Heart left ventricle (tissue), 13 donors: ENCODE measurements around the gene USP32.
"Not testable (repeated sequence)": the region's sequence is repeated elsewhere in the genome, so short reads cannot be mapped to it uniquely, and the experiment has no call there.

ENCODE experiments used
- POLR2A ChIP-seq, 2 donors: fragments of 450-650 bp; IDR thresholded peaks; one replicate each; pipeline ENCODE4 v1.6.1; 2017; ENCODE audit warnings: antibody characterized with exemption in 2 of 2, mild to moderate bottlenecking in 2 of 2, moderate library complexity in 2 of 2
- TF ChIP-seq, protein P1 (sequence below), 12 donors: fragments of 200-600 bp; sonication (generic) in 4 of 12; IDR thresholded peaks; one replicate each; pipeline versions ENCODE4 v1.5.0 to v1.8.0; 2018 to 2022; ENCODE audit warnings: antibody characterized with exemption in 12 of 12, mild to moderate bottlenecking in 5 of 12
- donor health status: ischemic (EF 13 %, LVEDD 7.1; RV severe dilation, severe dysfunction).
- donor health status: DM: no; HTN: yes; CAD: no.
- donor health status: DM: no; HTN: no; CAD: no.
- donor health status: ischemic (EF 25% LVEDD 6.9; RV normal size, moderate dysfunction).
- donor health status: ischemic (EF 25% LVEDD 5.7; RV mildly dilated, moderate dysfunction).
- donor health status: ischemic (EF 35%, LVEDD 5.7; RV mildly dilated, moderate dysfunction).
- donor health status: nonischemic (EF 11% LVEDD 7.7; RV severe dilation, severe dysfunction).
- donor health status: DM: yes; HTN: yes; CAD: no.
- donor health status: PGD.
- donor health status: ischemic (EF 29% LVEDD 5.4; RV normal size, mild dysfunction).
- donor health status: nonischemic (EF 23%, LVEDD 6.1; RV moderate dilation, normal function).

DNA sequence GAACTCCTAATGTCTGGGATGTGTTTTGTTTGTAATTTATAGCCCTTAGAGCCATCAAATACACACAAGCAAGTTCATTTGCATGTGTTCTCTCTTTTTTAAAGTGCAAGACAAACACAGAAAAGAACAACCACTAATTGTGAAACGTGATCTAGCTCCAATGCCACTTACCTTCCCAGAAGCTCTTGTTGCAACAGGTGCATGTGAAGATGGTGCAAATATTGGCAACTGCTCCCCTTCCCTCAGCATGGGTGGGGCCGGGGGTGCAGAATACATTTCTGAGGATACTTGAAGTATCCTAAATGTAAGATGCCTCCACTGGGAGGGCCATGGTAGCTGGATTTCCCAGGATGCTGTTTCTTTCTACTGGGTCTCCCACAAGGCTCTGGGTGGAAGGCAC is 213.8 kb downstream of the USP32 start:
- TF ChIP-seq, protein P1, sequence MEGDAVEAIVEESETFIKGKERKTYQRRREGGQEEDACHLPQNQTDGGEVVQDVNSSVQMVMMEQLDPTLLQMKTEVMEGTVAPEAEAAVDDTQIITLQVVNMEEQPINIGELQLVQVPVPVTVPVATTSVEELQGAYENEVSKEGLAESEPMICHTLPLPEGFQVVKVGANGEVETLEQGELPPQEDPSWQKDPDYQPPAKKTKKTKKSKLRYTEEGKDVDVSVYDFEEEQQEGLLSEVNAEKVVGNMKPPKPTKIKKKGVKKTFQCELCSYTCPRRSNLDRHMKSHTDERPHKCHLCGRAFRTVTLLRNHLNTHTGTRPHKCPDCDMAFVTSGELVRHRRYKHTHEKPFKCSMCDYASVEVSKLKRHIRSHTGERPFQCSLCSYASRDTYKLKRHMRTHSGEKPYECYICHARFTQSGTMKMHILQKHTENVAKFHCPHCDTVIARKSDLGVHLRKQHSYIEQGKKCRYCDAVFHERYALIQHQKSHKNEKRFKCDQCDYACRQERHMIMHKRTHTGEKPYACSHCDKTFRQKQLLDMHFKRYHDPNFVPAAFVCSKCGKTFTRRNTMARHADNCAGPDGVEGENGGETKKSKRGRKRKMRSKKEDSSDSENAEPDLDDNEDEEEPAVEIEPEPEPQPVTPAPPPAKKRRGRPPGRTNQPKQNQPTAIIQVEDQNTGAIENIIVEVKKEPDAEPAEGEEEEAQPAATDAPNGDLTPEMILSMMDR (IDR thresholded peaks at IDR 0.05), result not testable (repeated sequence)
- TF ChIP-seq POLR2A (IDR thresholded peaks at IDR 0.05), result not testable (repeated sequence)
